Activated T-cell treated with anti-CD3 and anti-CD28 coated beads for 48 hours (primary cell): Measurements from ENCODE around the gene SP9.

ENCODE experiments used
- DNase-seq: peaks from one replicate; pipeline ENCODE4 v3.0.0-alpha.2; 2020; ENCODE audit warnings: low read depth

Gene SP9

DNA sequence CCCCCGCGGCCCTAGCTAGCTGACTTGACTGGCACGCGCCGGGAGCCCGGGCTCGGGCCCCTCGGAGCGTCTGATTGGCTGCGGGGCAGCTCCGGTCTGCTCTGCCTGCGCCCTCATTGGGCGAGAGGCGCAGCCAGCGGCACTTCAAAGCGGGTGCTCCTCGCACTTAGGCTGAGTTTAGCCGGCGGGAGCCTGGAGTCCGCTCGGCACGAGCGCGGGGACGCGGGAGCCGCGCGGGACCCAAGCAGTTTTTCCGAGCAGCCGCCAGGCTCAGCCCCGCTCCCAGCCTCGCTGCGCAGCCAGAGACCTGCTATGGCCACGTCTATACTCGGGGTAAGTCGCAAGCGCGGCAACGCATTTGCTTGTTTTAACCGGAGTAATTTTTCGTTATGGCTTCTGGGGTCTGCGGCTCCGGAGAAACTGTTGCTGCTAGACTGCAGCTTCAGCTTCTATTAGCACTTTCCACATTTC, at the start of gene SP9:
TSS of gene SP9 (plus strand) at position 174 of the 471 bp plus-strand sequence. CDS start at position 313, 139 bp downstream.
- no peak for DNase-seq

DNA sequence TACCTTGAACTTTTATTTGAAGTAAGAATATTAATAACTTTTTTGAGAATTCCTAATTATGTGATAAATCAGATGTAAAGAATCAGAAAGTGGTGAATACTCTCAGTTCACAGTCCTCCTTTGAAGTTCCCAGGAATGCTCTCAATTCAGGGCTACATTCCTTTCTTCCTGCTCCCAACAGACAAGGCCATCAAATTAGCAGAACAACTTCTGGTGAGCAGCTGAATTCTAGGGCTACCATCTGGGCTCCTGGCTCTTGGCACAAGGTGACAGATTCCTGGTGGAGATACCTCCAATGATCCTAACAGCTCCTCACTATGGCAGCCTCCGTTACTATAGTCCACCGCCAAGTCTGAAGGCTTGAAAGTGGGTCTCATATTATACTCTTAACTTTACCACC, 48.6 kb upstream of the SP9 start:
- DNase-seq = no peak

DNA sequence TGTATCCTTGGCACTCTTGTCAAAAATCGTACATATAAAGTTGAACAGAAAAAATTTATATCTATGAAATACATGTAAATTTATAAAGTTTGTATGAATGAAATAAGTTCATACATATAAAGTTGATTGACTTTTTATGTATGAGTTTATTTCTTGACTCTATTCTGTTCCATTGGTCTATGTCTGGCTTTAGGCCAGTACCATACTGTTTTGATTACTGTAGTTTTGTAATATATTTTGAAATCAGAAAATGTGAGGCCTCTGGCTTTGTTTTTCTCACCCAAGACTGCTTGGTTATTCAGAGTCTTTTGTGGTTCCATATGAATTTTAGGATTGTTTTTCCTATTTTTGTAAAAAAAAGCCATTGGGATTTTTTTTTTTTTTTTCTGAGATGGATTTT, 41.8 kb upstream of the SP9 start:
- no peak for DNase-seq

DNA sequence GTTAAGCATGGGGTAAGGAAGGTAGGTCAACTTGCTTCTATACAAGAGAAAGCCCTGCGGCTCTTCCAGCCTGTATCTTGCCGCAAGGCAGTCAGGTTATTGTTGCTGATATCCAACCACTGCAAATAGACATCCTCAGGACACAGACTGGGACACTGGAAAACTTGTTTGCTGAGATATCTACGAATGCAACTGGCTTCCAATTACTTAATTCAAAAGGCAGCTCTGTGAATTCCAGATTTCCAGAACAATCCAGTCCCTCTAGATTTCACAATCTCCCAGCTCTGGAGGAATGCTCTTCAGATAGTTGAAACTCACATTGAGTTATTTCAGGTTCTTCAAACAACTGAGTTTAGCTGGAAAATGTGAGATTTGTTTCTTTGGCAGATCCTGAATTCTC, 34.6 kb upstream of the SP9 start:
- DNase-seq = no peak

DNA sequence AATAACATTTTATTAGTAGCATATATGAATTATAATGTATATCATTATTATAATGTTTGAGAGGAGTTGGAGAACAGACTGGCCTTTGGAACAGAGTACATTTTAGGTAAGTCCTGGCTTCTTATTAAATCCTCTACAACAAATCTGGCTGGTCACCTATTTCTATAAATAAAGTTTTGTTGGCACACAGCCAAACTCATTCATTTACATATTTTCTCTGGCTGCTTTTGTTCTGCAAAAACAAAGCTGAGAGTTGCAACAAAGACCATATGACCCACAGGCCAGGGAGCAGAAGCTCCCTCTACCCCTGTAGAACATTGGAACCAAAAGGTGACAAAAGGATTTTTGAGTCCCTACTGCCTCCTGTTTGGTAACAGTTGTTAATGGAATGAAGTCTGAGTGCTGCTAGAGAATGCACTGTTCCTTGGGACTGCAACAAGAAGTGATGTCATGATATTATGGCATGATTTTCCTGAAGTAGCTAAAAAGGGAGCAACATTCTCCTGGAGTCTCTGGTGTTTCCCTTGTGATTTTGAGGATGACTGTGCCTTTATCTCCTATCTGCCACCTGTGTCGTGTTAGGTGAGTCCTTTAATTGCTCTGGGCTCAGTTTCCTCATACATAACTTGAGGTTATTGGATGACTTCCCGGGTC, 22.0 kb upstream of the SP9 start:
- DNase-seq = no peak

DNA sequence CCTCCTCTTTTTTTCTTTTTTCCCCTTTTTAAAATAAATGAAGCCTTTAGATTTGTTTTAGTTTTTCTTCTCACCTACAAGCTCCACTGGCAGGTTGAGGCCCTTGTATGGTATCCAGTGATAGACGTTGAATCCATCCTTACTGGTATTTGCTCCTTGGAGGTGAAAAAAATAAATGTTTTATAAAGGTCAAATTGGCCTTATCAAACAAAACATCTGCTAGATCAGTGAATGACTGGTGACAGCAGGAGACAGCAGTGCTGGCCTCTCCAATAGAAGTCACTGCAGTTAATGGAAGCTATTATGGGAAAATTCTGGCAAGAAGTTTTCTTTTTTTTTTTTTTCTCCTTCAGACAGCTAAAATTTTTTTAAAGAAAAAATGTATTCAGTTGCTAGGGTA, 12.6 kb upstream of the SP9 start:
- no peak for DNase-seq

DNA sequence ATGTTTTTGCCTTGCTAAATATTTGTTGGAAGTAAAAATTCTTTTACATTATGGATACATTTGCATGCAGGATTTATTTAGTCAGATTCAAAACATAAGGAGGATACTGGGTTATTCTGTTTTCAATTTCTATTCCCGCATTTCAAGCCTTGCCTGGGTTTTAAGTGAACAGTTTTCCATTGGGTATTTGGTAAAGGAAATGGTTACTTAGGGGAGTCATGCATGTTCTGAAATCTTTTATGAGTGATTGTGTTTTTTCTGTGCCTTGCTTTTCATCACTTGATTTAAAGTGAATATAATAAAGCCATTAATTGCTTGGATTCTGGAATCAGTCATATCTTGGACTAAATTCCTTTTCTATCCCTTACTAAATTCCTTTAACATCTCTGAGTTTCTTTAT, 12.0 kb upstream of the SP9 start:
- no peak for DNase-seq

DNA sequence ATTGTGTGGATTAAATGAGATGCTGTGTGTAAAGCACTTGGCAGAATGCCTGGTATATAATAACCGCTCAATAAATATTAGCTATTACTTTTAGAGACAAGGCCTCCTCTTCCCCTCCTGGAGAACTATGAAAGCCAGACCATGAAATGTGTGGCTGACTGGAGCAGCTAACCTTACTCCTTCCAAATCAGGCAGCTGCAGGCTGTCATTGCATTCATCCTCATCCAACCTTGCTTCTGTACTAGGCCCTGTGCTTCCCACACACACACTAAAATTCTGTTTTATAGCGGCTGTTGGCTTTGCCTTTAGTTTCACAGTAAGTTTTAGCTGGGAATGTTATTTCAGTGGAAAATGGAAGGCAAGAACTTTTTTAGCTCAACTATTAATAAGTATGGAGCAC, 10.2 kb upstream of the SP9 start:
- DNase-seq = no peak

DNA sequence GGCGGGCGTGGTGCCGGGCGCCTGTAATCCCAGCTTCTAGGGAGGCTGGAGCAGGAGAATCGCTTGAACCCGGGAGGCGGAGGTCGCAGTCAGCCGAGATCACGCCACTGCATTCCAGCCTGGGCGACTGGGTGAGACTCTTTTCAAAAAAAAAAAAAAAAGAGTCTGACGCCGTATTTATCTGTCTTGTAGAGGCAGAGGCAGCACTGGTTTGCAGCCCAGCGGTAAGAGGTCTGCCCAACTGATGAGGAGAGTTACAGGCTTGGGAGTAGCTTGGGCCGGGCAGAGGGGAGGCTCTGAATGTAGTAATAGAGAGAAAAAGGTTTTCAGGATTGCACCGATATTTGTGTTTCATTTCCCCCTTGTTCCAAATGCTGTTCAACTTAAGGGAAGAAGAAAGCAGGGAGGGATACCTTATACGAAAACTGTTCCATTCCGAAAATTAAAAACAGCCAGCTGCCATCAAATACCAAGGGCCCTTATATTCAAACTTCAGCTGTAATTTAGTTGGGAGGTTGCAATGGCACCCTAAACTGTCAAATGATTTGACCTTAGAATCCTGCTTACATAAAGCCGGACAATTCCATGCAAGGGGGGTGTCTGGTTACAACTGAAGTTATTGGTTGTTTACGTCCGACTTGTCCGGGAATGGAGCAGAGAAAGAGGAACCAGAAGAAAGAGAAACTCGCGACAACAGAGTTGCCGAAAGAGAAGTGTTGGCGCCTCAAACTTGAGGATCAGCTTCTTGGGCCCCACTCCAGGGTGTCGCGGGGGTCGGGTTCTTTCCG, 9.2 kb upstream of the SP9 start:
- no peak for DNase-seq

DNA sequence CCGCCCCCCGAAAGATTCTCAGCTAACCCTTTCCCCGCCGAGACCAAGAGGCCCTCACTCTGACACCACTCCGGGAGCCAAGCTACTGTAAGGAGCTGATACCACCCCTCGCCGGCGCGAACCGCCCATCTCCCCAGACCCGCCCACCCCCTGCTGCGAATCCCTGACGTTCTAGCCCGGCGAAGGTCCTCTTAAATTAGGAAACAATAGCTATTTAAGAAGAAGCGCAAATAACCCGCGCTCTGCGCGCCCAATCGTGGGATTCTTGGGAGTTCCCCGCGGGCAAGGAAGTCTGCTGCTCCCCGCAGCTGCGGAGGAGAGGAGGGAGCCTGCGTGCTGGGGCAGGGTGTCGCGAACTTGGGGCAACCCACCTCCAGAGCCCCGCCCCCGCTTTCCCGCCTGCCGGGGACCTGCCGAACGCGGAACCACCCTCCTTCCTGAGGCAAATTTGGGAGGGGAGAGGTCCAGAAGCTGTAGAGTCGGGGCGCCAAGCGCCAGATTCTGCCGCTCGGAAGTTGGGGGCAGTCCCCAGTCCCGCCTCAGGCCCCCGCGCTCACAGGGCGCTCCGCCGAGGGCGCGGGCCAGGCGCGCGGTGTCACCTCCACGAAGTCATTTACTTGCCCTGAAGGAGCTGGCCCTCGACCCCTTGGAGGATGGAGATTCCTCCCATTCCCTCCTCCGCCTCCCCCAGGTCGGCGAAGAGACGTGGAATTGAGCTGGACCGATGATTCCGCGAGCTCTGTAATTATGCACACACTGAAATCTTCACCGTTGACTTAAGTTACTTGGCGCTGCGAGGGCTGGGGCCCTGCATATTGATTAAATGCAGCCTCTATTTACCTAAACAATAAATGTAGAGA, 8.4 kb upstream of the SP9 start:
- DNase-seq = no peak

DNA sequence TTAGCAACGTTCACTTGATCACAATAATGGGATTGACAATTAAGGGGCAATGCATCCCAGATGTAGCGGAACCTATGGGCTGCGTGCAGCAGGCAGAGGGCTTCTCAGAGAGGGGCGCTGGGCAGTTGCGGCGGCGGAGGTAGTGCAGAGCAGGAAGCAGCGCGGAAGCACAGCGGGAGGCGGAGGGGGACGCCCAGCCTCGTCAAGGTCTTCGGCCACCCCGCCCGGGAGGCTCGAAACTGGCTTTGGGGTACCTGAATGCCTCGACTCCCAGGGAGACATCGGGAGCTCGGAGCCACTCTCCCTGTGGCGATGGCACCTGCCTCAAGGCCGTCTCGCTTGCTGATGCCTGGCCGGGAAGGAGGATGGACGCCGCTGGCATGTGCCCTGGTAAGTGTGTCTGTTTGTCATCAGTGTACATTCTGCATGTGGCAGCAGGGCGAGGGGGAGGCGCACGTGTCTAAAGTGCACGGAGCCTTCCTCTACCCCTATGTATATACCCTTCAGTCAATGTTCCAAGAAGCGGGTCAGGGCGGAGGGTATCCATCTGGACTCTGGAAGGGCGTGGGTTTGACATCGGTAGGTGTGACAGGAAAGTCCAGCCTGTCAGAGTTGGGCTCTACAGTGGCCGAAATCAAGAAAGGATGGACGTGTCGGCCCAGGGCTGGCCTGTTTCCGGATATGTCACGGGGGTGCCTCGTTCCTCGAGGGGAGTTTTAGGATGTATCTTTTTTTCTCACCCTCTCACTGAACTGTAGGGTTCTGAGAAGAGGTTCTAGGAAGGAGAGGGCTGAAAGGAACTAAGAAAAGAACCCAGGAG, 7.5 kb upstream of the SP9 start:
- DNase-seq = no peak

DNA sequence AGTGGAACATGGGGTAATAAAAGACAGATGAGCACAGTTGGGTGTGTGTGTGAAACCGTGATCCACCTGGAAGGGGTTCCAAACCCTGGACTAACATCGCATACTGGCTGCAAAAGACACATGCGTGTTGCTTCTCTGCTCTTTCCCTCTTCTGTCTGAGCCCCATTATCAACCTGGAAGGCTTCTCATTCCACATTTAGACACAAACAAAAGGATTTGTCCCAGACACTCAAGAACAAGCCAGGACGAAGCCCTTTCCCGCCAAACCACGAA, 7.0 kb upstream of the SP9 start:
- no peak for DNase-seq

DNA sequence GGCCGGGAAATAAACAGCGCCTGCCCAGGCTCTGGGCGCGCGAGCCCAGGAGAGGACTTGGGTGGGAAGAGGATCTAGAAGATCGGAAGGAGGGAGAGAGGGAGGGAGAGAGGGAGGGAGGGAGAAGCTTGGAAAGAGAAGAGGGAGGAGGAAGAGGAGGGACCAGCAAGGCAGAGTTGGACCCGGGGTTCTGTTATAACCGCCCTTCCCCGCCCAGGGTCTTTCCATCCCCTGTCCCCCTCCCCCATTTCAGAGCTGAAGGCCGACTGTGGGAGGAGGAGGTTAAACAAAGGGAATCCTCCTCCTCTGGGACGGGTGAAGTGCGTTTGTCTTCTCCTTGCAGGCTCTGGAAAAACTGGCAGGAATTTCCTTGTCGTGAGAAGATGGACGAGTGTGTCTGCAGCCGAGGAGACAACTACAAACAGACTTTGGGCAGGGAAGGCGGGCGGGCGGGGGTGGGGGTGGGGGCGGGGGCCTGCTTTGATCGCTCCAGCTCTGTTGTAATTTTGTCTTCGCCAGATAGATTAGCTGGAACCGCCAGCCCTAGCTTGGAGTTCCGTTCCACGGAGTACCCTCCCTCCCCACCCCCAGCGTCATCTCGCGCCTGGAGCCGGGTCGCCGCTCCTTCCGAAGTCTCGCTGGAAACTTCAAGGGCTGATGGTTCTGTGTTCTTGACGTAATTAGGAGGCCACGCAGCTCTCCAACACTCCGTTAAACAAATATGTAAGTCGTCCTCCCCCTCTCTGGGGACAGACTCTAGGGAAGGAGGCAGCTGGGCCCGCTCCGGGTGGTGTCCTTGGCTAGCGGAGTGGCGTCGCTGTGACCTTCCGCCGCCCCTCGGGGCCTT, 6.4 kb upstream of the SP9 start:
- DNase-seq = no peak

DNA sequence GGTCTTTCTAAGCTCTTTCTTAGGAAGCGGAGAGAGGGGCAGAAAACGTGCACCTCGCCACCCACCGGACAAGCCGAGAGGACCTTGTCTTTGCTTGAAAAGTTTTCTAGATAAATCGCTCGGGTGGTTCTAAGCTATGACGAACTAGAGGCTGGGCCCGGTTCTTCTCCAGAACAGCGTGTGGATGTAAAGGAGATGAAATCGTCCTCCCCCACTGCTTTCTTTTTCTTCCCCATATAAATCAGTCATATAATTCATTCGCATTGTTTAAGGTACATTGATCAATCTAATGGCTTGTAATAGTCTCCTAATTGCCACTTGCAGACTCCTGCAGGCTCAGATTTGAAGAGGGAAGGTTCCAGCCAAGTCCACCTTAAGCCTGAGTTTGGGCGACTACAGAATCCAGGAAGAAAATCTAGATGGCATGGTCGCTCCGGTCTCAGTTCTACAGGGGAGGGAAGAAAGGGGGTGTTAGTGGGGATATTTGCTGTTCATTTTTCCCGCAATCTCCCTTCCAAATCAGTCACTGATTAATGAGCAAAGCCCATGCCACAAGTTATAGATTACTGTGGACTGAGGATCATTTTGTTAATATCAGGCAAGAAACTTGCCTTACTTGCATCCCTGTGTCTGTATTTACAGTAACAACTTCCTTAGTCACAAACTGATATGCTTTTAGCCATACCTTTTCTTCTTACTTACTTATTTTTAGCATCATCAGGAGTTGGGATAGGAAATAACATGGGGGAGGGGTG, 5.6 kb upstream of the SP9 start:
- DNase-seq = no peak

DNA sequence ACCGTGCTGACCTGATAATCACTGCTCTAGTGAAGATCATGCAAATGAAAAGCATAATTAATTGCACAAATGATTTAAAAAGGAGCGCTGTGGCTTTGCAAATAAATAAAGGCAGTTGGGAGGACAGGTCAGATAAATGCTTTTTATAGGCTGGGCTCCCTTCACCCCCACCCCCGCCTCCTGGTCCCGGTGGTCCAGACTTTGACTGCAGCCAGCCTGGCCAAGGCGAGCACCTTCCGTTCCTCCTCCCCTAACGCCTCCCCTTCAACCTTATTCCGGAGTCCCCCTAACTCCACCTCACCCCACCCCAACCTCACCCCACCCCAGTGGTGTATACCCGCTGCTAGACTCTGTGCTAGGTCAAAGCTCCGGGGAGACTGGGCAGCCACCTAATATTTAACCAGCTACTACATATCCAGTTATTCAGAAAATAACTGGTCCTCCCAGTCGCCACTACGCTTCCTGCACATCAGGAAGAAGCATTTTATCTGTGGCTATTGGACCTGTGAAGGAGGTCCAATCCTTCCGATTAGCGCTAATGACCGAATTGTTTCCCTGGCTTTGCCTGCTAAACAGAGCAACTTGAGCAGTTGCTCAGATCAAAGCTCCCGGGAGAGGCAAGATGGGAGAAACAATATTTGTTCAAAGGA, 3.7 kb upstream of the SP9 start:
- no peak for DNase-seq

DNA sequence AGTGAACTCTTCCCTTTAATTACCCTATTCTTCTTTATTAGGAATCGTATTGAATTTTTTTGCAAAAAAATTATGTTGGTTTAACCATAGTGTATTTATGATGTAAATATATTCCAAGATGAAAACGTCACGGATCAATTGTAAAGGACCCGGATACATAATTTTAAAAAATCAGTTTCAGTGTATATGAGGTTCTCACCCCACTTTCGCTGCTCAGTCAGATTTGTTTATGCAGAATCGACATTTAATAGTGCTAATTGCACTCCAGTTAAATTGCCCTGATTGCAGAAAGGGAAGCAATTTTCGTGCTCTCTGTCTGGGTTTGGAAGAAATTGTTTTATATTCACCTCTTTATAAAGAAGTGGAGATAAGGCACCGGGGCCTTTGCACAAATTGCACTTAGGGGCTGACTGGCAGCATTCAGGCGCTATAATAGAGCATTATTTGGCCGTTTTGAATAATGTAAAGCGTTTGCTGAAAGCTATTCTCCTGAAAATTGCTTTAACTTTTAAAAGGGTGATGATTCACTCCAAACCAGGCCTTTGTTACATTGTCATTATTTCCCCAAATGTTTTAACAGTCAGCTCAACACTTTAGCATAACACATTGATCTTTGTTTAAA, 3.0 kb upstream of the SP9 start:
- DNase-seq = no peak

DNA sequence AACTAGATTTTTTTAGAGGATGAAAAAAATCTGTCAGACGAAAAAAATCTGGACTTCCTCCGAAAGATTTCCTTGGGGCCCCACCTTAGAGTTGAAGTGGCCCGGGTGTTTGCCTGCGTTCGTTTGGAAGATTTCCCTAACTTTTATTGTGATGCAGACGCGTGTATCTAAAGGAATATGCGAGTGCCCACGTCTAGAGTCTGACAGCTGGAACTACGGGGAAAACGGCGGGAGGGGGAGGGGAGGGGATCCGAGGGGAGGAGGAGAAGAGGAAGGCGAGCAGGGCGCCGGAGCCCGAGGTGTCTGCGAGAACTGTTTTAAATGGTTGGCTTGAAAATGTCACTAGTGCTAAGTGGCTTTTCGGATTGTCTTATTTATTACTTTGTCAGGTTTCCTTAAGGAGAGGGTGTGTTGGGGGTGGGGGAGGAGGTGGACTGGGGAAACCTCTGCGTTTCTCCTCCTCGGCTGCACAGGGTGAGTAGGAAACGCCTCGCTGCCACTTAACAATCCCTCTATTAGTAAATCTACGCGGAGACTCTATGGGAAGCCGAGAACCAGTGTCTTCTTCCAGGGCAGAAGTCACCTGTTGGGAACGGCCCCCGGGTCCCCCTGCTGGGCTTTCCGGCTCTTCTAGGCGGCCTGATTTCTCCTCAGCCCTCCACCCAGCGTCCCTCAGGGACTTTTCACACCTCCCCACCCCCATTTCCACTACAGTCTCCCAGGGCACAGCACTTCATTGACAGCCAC, 2.4 kb upstream of the SP9 start:
- no peak for DNase-seq

DNA sequence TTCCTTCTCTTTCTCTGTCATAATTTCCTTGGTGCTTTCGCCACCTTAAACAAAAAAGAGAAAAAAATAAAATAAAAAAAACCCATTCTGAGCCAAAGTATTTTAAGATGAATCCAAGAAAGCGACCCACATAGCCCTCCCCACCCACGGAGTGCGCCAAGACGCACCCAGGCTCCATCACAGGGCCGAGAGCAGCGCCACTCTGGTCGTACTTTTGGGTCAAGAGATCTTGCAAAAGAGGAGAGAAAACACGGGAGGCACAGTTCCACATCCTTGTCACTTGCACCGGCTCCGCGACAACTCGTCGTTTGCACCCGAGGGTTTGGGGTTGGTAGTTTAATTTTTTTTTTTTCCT, 1.8 kb upstream of the SP9 start:
- DNase-seq = no peak
